ENCODE data around the gene DDX17.

DDX17 gene

GRCh38 chr22:38441620-38442287 lies 64.4 kb downstream of the DDX17 start:
- H3K27ac ChIP-seq (ENCODE audit: low read depth, low read length): no peak overlapping the region
- no peaks in the 10 kb centered on the region for H3K9me3 ChIP-seq (ENCODE audit: control insufficient read depth in 5 of 5, low read length in 5 of 5)
- H3K9ac ChIP-seq (ENCODE audit: low read length in 5 of 5): no peak overlapping the region
- H3K36me3 ChIP-seq (ENCODE audit: control insufficient read depth in 5 of 5, insufficient read depth in 5 of 5, low read length in 5 of 5): no peaks in the 10 kb centered on the region
- no peaks in the 10 kb centered on the region for H3K4me1 ChIP-seq (ENCODE audit: control insufficient read depth in 5 of 5, insufficient read depth in 5 of 5, low read length in 5 of 5)
- no peak overlapping the region for H3K4me3 ChIP-seq (ENCODE audit: low read depth in 1 of 5, low read length in 5 of 5)
- peaks cover 19 to 49% (median 36%) of the 10 kb centered on the region in 5 donors for H3K27me3 ChIP-seq (ENCODE audit: control insufficient read depth in 5 of 5, insufficient read depth in 4 of 5, low read length in 5 of 5)

- Histone ChIP-seq H3K4me1 (ENCODE audit: control insufficient read depth in 5 of 5, insufficient read depth in 5 of 5, low read length in 5 of 5) (no peaks in the 10 kb centered on the region), H3K9me3 (ENCODE audit: control insufficient read depth in 5 of 5, low read length in 5 of 5) (no peaks in the 10 kb centered on the region)
These were observed 65.3 kb downstream of the DDX17 start for GRCh38 chr22:38440747-38441350.

DNA sequence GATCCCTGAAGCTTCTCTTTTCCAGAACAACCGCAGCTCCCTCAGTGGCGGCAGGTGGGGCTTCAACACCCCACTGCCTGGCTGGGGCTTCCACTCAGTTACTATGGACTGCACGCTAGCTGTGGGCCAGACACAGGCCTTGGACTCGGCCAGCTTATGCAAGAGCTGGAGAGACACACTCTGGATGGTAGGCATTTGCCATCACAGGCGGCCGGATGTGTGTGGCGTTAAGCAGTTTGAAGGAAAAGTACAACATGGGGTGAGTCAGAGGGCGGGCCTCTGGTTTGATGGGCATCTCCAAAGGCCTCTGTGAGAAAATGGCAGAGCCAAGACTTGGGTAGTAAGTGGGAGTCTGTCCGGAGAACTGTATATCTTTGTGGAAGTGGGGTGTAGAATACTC lies 68.7 kb downstream of the DDX17 start:
- Histone ChIP-seq H3K9ac (ENCODE audit: low read length in 5 of 5) (no peak overlapping the region), H3K27ac (ENCODE audit: low read depth, low read length) (no peak overlapping the region)

More at GRCh38 chr22:38440747-38441350, 65.3 kb downstream of the DDX17 start:
- H3K36me3 ChIP-seq (ENCODE audit: control insufficient read depth in 5 of 5, insufficient read depth in 5 of 5, low read length in 5 of 5): no peaks in the 10 kb centered on the region
- peaks cover 19 to 46% (median 30%) of the 10 kb centered on the region in 5 donors for H3K27me3 ChIP-seq (ENCODE audit: control insufficient read depth in 5 of 5, insufficient read depth in 4 of 5, low read length in 5 of 5)
- no peak overlapping the region for H3K9ac ChIP-seq (ENCODE audit: low read length in 5 of 5)
- H3K27ac ChIP-seq (ENCODE audit: low read depth, low read length): no peak overlapping the region
- H3K4me3 ChIP-seq (ENCODE audit: low read depth in 1 of 5, low read length in 5 of 5): no peak overlapping the region

DNA sequence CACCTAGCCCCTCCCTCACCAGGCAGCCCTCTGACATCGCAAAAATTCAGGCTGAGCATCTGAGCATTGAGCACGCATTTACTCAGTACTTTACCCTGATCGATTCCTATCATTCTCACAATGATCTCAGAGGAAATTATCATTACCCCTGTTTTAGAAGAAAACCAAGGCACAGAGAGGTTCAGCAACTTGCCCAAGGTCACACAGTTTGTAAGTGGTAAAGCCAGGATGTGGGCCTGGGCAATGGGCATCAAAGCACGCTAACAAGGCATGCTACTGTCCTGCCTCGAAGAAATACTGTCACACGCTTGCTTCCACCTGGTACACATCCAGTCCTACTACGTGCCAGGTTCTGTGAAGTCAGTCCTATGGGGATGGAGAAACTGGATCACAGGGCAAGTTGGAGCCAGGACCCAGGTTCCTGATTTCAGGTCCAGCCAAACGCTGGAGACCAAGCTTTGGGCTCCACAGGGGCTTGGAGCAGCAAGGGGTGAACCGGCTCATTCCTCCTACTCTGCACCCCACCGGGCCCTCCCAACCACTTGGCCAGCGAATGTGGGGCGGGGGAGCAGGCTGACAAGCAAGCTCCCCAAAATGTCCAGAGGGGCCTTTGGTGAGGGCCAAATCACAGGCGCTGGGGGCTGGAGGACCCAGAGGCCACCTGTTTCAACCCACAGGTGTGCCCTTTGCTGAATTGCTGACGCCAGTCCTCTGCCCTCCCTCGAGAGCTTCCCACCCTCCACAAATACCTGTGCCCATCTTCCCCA lies 69.3 kb downstream of the DDX17 start:
- Histone ChIP-seq H3K4me3 (ENCODE audit: low read depth in 1 of 5, low read length in 5 of 5) (no peak overlapping the region), H3K9ac (ENCODE audit: low read length in 5 of 5) (no peak overlapping the region), H3K27me3 (ENCODE audit: control insufficient read depth in 5 of 5, insufficient read depth in 4 of 5, low read length in 5 of 5) (peaks cover 11 to 25% (median 16%) of the 10 kb centered on the region in 5 donors), H3K36me3 (ENCODE audit: control insufficient read depth in 5 of 5, insufficient read depth in 5 of 5, low read length in 5 of 5) (no peaks in the 10 kb centered on the region), H3K4me1 (ENCODE audit: control insufficient read depth in 5 of 5, insufficient read depth in 5 of 5, low read length in 5 of 5) (no peaks in the 10 kb centered on the region), H3K9me3 (ENCODE audit: control insufficient read depth in 5 of 5, low read length in 5 of 5) (no peaks in the 10 kb centered on the region), H3K27ac (ENCODE audit: low read depth, low read length) (no peak overlapping the region)

More for the DNA sequence above, 68.7 kb downstream of the DDX17 start:
- Histone ChIP-seq H3K27me3 (ENCODE audit: control insufficient read depth in 5 of 5, insufficient read depth in 4 of 5, low read length in 5 of 5) (peaks cover 11 to 25% (median 16%) of the 10 kb centered on the region in 5 donors), H3K9me3 (ENCODE audit: control insufficient read depth in 5 of 5, low read length in 5 of 5) (no peaks in the 10 kb centered on the region), H3K4me3 (ENCODE audit: low read depth in 1 of 5, low read length in 5 of 5) (no peak overlapping the region), H3K36me3 (ENCODE audit: control insufficient read depth in 5 of 5, insufficient read depth in 5 of 5, low read length in 5 of 5) (no peaks in the 10 kb centered on the region), H3K4me1 (ENCODE audit: control insufficient read depth in 5 of 5, insufficient read depth in 5 of 5, low read length in 5 of 5) (no peaks in the 10 kb centered on the region)

GRCh38 chr22:38435965-38436364 lies 70.1 kb downstream of the DDX17 start:
- H3K27ac ChIP-seq (ENCODE audit: low read depth, low read length): no peak overlapping the region
- H3K9me3 ChIP-seq (ENCODE audit: control insufficient read depth in 5 of 5, low read length in 5 of 5): no peaks in the 10 kb centered on the region
- peaks cover 8 to 17% (median 14%) of the 10 kb centered on the region in 5 donors for H3K27me3 ChIP-seq (ENCODE audit: control insufficient read depth in 5 of 5, insufficient read depth in 4 of 5, low read length in 5 of 5)
- no peaks in the 10 kb centered on the region for H3K4me1 ChIP-seq (ENCODE audit: control insufficient read depth in 5 of 5, insufficient read depth in 5 of 5, low read length in 5 of 5)
- H3K36me3 ChIP-seq (ENCODE audit: control insufficient read depth in 5 of 5, insufficient read depth in 5 of 5, low read length in 5 of 5): no peaks in the 10 kb centered on the region
- no peak overlapping the region for H3K4me3 ChIP-seq (ENCODE audit: low read depth in 1 of 5, low read length in 5 of 5)
- H3K9ac ChIP-seq (ENCODE audit: low read length in 5 of 5): no peak overlapping the region

DNA sequence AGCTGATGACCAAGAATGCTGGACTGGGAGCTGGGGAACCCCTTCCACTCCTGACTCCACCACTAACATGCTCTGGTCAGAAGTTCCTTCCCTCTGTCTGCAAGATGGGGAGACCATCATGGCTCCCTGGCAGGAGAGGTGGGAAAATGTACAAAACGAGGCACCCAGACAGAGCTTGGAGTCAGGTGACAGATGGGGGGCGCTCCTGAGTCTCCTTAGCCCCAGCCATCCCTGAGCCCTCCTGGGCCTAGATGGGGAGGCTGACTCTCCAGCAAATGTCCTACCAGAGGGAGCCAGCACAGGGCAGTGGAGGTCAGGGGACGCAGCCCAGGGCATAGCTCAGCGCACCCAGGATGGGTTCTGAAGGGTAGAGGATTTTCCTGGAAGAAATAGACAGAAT lies 71.1 kb downstream of the DDX17 start:
- Histone ChIP-seq H3K9ac (ENCODE audit: low read length in 5 of 5) (no peak overlapping the region), H3K4me1 (ENCODE audit: control insufficient read depth in 5 of 5, insufficient read depth in 5 of 5, low read length in 5 of 5) (no peaks in the 10 kb centered on the region), H3K27ac (ENCODE audit: low read depth, low read length) (no peak overlapping the region), H3K4me3 (ENCODE audit: low read depth in 1 of 5, low read length in 5 of 5) (no peak overlapping the region), H3K27me3 (ENCODE audit: control insufficient read depth in 5 of 5, insufficient read depth in 4 of 5, low read length in 5 of 5) (peaks cover 6 to 10% (median 9%) of the 10 kb centered on the region in 5 donors), H3K36me3 (ENCODE audit: control insufficient read depth in 5 of 5, insufficient read depth in 5 of 5, low read length in 5 of 5) (no peaks in the 10 kb centered on the region), H3K9me3 (ENCODE audit: control insufficient read depth in 5 of 5, low read length in 5 of 5) (no peaks in the 10 kb centered on the region)

GRCh38 chr22:38433871-38434270 lies 72.2 kb downstream of the DDX17 start:
- no peak overlapping the region for H3K4me3 ChIP-seq (ENCODE audit: low read depth in 1 of 5, low read length in 5 of 5)
- H3K27ac ChIP-seq (ENCODE audit: low read depth, low read length): no peak overlapping the region
- H3K27me3 ChIP-seq (ENCODE audit: control insufficient read depth in 5 of 5, insufficient read depth in 4 of 5, low read length in 5 of 5): peaks cover 6 to 10% (median 9%) of the 10 kb centered on the region in 5 donors
- no peaks in the 10 kb centered on the region for H3K36me3 ChIP-seq (ENCODE audit: control insufficient read depth in 5 of 5, insufficient read depth in 5 of 5, low read length in 5 of 5)
- no peaks in the 10 kb centered on the region for H3K9me3 ChIP-seq (ENCODE audit: control insufficient read depth in 5 of 5, low read length in 5 of 5)
- no peaks in the 10 kb centered on the region for H3K4me1 ChIP-seq (ENCODE audit: control insufficient read depth in 5 of 5, insufficient read depth in 5 of 5, low read length in 5 of 5)
- no peak overlapping the region for H3K9ac ChIP-seq (ENCODE audit: low read length in 5 of 5)
